CD14-positive monocyte (primary cell): ENCODE results near the gene THRB. TPM values are rescaled to one million over a fixed set of nuclear protein-coding genes. Genes with fewer than 3 reads are reported as not detected.

Source experiments
- DNase-seq, 3 donors: peaks; one replicate each; pipeline ENCODE4 v3.0.0-alpha.2; 2011 to 2022
- H2AFZ ChIP-seq: 2 replicates; pipeline ENCODE4 v1.6.0; 2012; ENCODE audit warnings: mild to moderate bottlenecking, low read depth, low read length, inconsistent platforms; ENCODE audit not compliant: insufficient read depth, poor library complexity, severe bottlenecking
- H3K27ac ChIP-seq, 2 donors: 1 replicate in 1 of 2; 2 replicates in 1 of 2; pipeline ENCODE4 v1.5.1; 2012 to 2013; ENCODE audit warnings: low read length in 2 of 2, control low read depth in 1 of 2, inconsistent platforms in 1 of 2, low read depth in 1 of 2, mild to moderate bottlenecking in 1 of 2
- H3K27me3 ChIP-seq, 2 donors: one replicate each; pipeline versions ENCODE4 v1.6.0 to v1.6.1; 2011 to 2013; ENCODE audit warnings: low read length in 2 of 2; ENCODE audit not compliant: control insufficient read depth in 2 of 2, insufficient read depth in 2 of 2
- H3K36me3 ChIP-seq, 2 donors: replicated peaks in 1 of 2; 1 replicate in 1 of 2; 2 replicates in 1 of 2; pipeline versions ENCODE4 v1.5.1 to v1.6.1; 2012 to 2013; ENCODE audit warnings: low read length in 2 of 2, control low read depth in 1 of 2, inconsistent platforms in 1 of 2, mild to moderate bottlenecking in 1 of 2; ENCODE audit not compliant: insufficient read depth in 2 of 2, control insufficient read depth in 1 of 2
- H3K4me1 ChIP-seq, 2 donors: 1 replicate in 1 of 2; 2 replicates in 1 of 2; pipeline versions ENCODE4 v1.5.1 to v1.6.1; 2012 to 2013; ENCODE audit warnings: low read length in 2 of 2, control low read depth in 1 of 2, inconsistent platforms in 1 of 2, mild to moderate bottlenecking in 1 of 2, moderate library complexity in 1 of 2; ENCODE audit not compliant: insufficient read depth in 2 of 2, control insufficient read depth in 1 of 2
- H3K4me2 ChIP-seq: replicated peaks from 2 replicates; pipeline ENCODE3; 2012; ENCODE audit warnings: low read length, moderate library complexity, mild to moderate bottlenecking; ENCODE audit not compliant: poor library complexity, severe bottlenecking; ENCODE audit errors: extremely low read depth
- H3K4me3 ChIP-seq, 3 experiments: fragments of 200-600 bp in 1 of 3; sonication (generic) in 1 of 3; replicated peaks in 1 of 3; 1 replicate in 2 of 3; 2 replicates in 1 of 3; pipeline ENCODE4 v1.5.1; 2011 to 2013; ENCODE audit warnings: low read length in 3 of 3, mild to moderate bottlenecking in 3 of 3, control low read depth in 2 of 3, low read depth in 2 of 3, inconsistent platforms in 1 of 3, moderate library complexity in 1 of 3
- H3K79me2 ChIP-seq: 2 replicates; pipeline ENCODE4 v1.6.0; 2012; ENCODE audit warnings: mild to moderate bottlenecking, control low read depth, inconsistent platforms, low read length, moderate library complexity; ENCODE audit not compliant: insufficient read depth
- H3K9ac ChIP-seq: 2 replicates; pipeline ENCODE4 v1.6.0; 2017; ENCODE audit warnings: low read length, mild to moderate bottlenecking; ENCODE audit not compliant: insufficient read depth, poor library complexity, severe bottlenecking
- H3K9me3 ChIP-seq, 2 donors: replicated peaks in 1 of 2; 1 replicate in 1 of 2; 2 replicates in 1 of 2; pipeline versions ENCODE4 v1.5.1 to v1.6.1; 2012 to 2013; ENCODE audit warnings: low read length in 2 of 2, control low read depth in 1 of 2; ENCODE audit not compliant: control insufficient read depth in 1 of 2, insufficient read depth in 1 of 2
- H4K20me1 ChIP-seq: 2 replicates; pipeline ENCODE4 v1.6.0; 2012; ENCODE audit warnings: mild to moderate bottlenecking, low read length, control low read depth, moderate library complexity; ENCODE audit not compliant: insufficient read depth
- H3K27ac Mint-ChIP-seq, 7 donors: one replicate each; pipeline ENCODE4 v1.8.0; 2020; ENCODE audit warnings: mild to moderate bottlenecking in 7 of 7, mixed read lengths in 7 of 7, moderate library complexity in 6 of 7, inconsistent platforms in 2 of 7
- H3K27me3 Mint-ChIP-seq, 3 donors: one replicate each; pipeline ENCODE4 v1.8.0; 2021 to 2022; ENCODE audit warnings: low read depth in 3 of 3, mild to moderate bottlenecking in 3 of 3, mixed read lengths in 3 of 3, moderate library complexity in 3 of 3, inconsistent platforms in 1 of 3
- H3K36me3 Mint-ChIP-seq, 2 donors: one replicate each; pipeline ENCODE4 v1.8.0; 2020; ENCODE audit warnings: mixed read lengths in 2 of 2, inconsistent platforms in 1 of 2, mild to moderate bottlenecking in 1 of 2
- H3K4me1 Mint-ChIP-seq: one replicate; pipeline ENCODE4 v1.8.0; 2020; ENCODE audit warnings: mild to moderate bottlenecking, mixed read lengths
- H3K4me3 Mint-ChIP-seq, 2 donors: one replicate each; pipeline ENCODE4 v1.8.0; 2020; ENCODE audit warnings: mild to moderate bottlenecking in 2 of 2, mixed read lengths in 2 of 2, moderate library complexity in 1 of 2
- H3K9me3 Mint-ChIP-seq, 7 donors: one replicate each; pipeline ENCODE4 v1.8.0; 2020 to 2022; ENCODE audit warnings: mixed read lengths in 7 of 7, mild to moderate bottlenecking in 6 of 7, moderate library complexity in 6 of 7, inconsistent platforms in 2 of 7
- WGBS: methylation state at CpG from one replicate; pipeline ENCODE4 v1.1.5; 2013; ENCODE audit warnings: missing lambda C conversion rate; ENCODE audit not compliant: insufficient coverage; 5-methylcytosine and 5-hydroxymethylcytosine counted together
- intact Hi-C, 2 donors: fragments of 100-400 bp; cut with micrococcal nuclease; formaldehyde crosslinking; loops; one replicate each; pipeline versions ENCODE4 v1.15.0 to v1.15.1; 2023
- polyA plus RNA-seq, 3 donors: library from polyadenylated mRNA; depleted of rRNA in 1 of 3; unstranded in 2 of 3; stranded (reverse) in 1 of 3; fragments of 300-500 nt in 2 of 3; fragments of >200 nt in 1 of 3; fragmentation: Illumina TruSeq in 2 of 3; gene quantifications; 1 replicate in 2 of 3; 2 replicates in 1 of 3; pipeline ENCODE4 v1.2.3, GENCODE V29; 2012 to 2021
- TF ChIP-seq, protein P1 (sequence below): fragments of 200-600 bp; IDR thresholded peaks from one replicate; pipeline ENCODE4 v1.8.0; 2022; ENCODE audit warnings: antibody characterized with exemption, mild to moderate bottlenecking

Gene THRB
- polyA plus RNA-seq, 3 donors: 0.05 TPM; not detected in 2

DNA sequence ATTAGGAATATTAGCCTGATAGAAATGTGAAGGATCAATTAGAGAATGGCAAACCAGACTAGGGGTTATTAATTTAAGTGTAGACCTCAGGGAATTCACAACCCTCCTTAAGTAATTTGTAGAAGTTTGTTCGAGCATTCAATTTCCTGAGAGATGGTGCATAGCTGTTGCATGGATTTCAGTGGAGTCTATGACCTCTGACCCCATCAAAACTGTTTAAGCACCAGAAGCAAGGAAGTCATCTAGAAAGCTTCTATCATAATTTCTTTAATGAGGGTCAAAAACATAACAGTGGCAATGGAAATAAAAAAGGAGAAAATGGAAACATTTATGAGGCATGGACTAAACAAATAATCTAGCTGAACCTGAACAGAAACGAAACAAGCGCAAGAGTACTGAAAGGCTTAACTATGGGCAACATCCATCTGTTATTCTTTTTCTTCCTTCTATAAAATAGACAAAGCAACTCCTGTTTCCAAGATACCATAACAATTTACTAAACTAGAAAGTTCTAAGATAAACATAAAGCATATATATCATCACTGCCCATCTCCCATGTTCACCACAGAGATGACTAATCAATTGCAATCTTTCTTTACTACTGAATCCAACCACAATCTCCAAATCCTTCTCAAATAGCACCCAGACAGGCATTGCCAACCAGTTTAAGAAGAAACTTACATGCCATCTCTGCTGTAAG lies 151.4 kb downstream of the THRB start:
- TF ChIP-seq, protein P1, sequence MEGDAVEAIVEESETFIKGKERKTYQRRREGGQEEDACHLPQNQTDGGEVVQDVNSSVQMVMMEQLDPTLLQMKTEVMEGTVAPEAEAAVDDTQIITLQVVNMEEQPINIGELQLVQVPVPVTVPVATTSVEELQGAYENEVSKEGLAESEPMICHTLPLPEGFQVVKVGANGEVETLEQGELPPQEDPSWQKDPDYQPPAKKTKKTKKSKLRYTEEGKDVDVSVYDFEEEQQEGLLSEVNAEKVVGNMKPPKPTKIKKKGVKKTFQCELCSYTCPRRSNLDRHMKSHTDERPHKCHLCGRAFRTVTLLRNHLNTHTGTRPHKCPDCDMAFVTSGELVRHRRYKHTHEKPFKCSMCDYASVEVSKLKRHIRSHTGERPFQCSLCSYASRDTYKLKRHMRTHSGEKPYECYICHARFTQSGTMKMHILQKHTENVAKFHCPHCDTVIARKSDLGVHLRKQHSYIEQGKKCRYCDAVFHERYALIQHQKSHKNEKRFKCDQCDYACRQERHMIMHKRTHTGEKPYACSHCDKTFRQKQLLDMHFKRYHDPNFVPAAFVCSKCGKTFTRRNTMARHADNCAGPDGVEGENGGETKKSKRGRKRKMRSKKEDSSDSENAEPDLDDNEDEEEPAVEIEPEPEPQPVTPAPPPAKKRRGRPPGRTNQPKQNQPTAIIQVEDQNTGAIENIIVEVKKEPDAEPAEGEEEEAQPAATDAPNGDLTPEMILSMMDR: no peak
- Histone ChIP-seq H4K20me1 (no peaks in the 10 kb centered on the region), H3K79me2 (no peaks in the 10 kb centered on the region), H3K4me2 (no peak overlapping the region), H3K36me3 (no peaks in the 10 kb centered on the region), H3K4me1 (no peaks in the 10 kb centered on the region), H3K9ac (no peak overlapping the region), H2AFZ (no peak overlapping the region), H3K27me3 (no peaks in the 10 kb centered on the region), H3K27ac (no peak overlapping the region), H3K4me3 (no peak overlapping the region), H3K9me3 (no peaks in the 10 kb centered on the region)
- Mint-ChIP-seq H3K4me1 (no peaks in the 10 kb centered on the region), H3K36me3 (no peaks in the 10 kb centered on the region), H3K4me3 (no peak overlapping the region), H3K27me3 (peaks cover 0 to 1% (median 0%) of the 10 kb centered on the region in 3 donors), H3K9me3 (peaks cover 0 to 4% (median 2%) of the 10 kb centered on the region in 7 donors), H3K27ac (no peak overlapping the region)
- intact Hi-C loops: no loop called here
- no CpG with 5 or more reads among the region's 3 CpGs for WGBS
- DNase-seq: no peak

DNA sequence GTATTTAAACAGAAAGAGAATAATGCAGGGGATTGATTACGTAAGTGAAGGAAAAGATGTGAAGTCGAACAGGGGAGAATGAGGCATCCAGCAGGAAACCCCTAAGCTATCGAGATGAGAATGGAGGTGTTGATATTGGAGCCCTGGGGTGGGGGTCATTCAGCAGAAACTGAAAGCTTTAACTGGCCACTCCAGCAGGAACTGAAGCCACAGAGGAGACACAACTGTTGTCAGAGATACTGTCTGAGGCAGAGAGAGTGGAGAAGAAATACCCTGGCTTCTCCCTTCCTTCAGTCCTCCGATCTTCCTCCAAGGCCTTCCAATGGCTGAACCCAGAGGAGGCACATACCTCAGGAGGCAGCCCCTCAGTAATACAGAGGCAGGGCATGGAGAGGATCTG lies 152.4 kb downstream of the THRB start:
- H2AFZ ChIP-seq: no peak overlapping the region
- no peak overlapping the region for H3K4me3 Mint-ChIP-seq
- no peaks in the 10 kb centered on the region for H3K79me2 ChIP-seq
- H3K27me3 ChIP-seq: no peaks in the 10 kb centered on the region
- H3K4me3 ChIP-seq: no peak overlapping the region
- no peaks in the 10 kb centered on the region for H3K9me3 ChIP-seq
- no peaks in the 10 kb centered on the region for H4K20me1 ChIP-seq
- WGBS: 88% methylated on average over 3 of the region's 4 CpGs
- no peaks in the 10 kb centered on the region for H3K36me3 Mint-ChIP-seq
- H3K9me3 Mint-ChIP-seq: peaks cover 0 to 4% (median 2%) of the 10 kb centered on the region in 7 donors
- intact Hi-C loops: no loop called here
- no peak overlapping the region for H3K27ac Mint-ChIP-seq
- TF ChIP-seq, protein P1: no peak
- H3K4me1 Mint-ChIP-seq: no peaks in the 10 kb centered on the region
- no peaks in the 10 kb centered on the region for H3K4me1 ChIP-seq
- H3K4me2 ChIP-seq: no peak overlapping the region
- no peaks in the 10 kb centered on the region for H3K36me3 ChIP-seq
- H3K27ac ChIP-seq: no peak overlapping the region
- no peak for DNase-seq
- H3K9ac ChIP-seq: no peak overlapping the region
- peaks cover 0 to 1% (median 0%) of the 10 kb centered on the region in 3 donors for H3K27me3 Mint-ChIP-seq
